Stimulated activated CD8-positive, alpha-beta memory T cell treated with anti-CD3 and anti-CD28 coated beads, Interleukin-4, amount 100 ng/mL, for 1 hour (primary cell): ENCODE data around the gene ZNF783.
"Not testable (repeated sequence)": the region's sequence is repeated elsewhere in the genome, so short reads cannot be mapped to it uniquely, and the experiment has no call there.

Source experiments
- DNase-seq, 2 donors: peaks; one replicate each; pipeline ENCODE4 v3.0.0-alpha.2; 2020; ENCODE audit warnings: low read depth in 2 of 2, low spot score in 1 of 2

The ZNF783 gene

GRCh38 chr7:149239345-149240143 lies 22.5 kb upstream of the ZNF783 start, which contains the start of gene ZNF212:
TSS of gene ZNF212 (plus strand) at chr7:149239651. CDS start at chr7:149239779, 128 bp downstream.
- DNase-seq = peak; percentile 66 to 77

DNA sequence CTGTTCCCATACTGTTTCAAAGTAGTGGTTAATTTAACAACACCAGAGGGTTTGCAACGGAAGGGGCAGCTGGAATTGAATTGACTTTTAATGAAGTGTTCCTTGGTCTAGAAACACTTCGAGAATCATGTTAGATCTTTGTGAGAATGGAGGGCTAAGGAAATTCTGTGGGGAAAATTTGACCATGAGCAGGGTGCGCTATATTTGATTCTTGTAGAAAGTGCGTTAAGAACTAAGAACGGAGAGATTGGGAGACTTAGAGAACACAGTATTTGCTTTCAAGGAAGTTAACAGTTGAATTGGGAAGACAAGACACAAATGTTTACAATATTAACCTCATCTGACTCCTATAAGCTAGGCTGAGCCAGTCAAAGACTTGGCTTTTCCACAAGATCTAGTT lies 21.4 kb upstream of the ZNF783 start:
- no peak for DNase-seq

- no peak for DNase-seq
These were observed 20.3 kb upstream of the ZNF783 start for GRCh38 chr7:149241696-149242095.

DNA sequence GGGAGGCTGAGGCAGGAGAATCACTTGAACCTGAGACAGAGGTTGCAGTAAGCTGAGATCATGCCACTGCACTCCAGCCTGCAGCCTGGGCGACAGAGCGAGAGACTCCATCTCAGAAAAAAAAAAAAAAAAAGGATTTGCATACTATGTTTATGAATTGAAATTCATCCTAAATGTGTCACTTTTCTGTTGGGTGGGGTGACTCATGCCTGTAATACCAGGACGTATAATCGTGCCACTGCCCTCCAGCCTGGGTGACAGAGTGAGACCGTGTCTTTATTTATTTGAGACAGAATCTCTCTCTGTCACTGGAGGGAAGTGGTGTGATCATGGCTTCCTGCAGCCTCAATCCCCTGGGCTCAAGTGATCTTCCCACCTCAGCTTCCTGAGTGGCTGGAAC lies 16.8 kb upstream of the ZNF783 start:
- no peak for DNase-seq

DNA sequence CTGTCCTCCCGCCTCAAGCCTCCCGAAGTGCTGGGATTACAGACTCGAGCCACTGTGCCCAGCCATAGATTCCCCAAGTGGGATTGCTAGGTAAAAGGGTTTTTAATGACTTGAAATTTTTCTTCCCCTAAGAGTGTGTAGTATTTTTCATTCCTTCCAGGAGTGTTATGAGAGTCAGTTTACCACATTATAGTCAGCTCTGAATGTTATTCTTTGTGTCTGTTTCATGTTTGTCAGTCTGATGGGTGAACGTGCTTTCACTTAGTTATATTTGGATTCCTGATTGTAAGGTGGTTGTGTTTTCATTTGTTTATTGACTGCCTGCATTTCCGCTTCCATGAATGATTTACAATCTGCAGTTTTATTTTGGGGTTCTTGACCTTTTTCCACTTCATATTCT lies 16.3 kb upstream of the ZNF783 start:
- no peak for DNase-seq

DNA sequence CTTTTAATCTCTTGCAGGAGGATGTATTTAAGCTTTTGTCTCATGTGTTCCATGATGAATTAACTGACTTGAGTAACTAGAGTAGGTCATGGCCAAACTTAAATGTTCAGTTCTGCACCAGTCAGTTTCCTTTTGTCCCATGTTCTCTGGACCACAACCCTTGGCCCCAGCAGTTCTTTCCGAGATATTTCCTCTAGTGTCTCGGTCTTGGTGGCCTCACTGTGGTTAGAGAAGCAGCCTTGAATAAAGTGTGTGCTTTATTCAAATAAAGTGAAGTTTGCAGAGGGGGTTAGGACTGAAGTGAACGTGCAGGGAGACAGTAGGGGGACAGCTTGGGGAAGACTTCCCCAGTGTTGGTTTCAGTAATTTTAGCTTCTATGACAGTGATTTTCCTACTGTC lies 13.2 kb upstream of the ZNF783 start:
- DNase-seq = no peak

GRCh38 chr7:149250151-149250550 lies 11.8 kb upstream of the ZNF783 start:
- DNase-seq = not testable (repeated sequence)

DNA sequence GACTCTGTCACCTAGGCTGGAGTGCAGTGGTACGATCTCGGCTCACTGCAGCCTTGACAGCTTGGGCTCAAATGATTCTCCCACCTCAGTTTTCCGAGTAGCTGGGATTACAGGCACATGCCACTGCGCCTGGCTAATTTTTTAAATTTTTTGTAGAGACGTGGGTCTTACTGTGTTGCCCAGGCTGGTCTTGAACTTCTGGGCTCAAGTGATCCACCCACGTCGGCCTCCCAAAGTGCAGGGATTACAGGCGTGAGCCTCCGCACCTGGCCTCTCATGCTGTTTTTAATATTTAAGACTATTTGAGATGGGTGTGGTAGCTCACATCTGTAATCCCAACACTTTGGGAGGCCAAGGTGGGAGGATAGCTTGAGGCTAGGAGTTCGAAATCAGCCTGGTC lies 10.5 kb upstream of the ZNF783 start:
- not testable (repeated sequence) for DNase-seq

DNA sequence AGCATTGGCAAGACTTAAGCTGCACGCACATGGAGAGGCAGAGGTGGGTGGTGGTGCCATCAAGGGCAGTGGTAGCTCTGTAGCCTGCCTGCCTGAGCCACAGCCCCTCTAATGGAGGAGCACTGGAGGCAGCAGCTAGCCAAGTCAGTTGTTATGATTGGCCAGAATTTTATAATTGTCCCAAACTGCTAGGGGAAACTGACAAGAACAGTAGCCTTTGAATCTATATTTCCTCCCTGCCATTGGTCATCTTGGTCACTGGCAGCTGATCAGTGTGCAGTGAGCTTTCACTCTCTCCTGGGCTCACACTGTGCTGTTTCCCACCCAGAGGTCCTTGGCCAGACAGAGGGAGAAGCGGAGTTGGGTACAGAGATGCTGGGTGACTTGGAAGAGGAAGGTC lies 9.6 kb upstream of the ZNF783 start:
- DNase-seq = no peak

DNA sequence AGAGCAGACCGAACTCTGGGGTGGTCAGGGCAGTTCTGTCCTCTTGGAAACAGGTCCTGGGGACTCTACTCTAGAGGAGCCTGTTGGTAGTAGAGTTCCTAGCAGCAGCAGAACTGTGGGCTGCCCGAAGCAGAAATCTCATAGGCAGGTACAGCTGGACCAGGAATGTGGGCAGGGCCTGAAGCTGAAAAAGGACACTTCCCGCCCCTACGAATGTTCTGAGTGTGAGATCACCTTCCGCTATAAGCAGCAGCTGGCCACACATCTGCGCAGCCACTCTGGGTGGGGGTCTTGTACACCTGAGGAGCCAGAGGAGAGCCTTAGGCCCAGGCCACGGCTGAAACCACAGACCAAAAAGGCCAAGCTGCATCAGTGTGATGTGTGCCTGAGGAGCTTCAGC lies 8.3 kb upstream of the ZNF783 start:
- no peak for DNase-seq

GRCh38 chr7:149254181-149254858 lies 7.7 kb upstream of the ZNF783 start:
- DNase-seq = no peak

DNA sequence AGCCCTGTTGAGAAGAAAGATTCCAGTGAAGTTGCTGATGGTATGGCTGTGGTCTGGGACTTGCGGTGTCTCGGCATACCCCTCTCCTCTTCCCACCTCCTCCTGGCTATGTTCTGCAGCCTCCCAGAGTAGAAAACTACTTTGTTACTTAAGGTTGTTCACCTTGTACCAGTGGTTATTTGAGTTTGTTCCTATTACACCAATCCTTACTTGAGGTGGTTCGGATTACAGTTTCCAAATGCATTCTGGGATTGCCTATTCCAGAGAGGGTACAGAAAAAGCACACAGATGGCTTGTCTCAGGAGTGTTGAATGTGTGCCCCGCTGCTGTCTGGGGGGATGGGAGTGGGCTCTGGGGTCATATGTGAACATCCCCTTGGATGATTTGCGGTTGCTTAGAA lies 6.8 kb upstream of the ZNF783 start:
- no peak for DNase-seq

- DNase-seq = no peak
These were observed 5.4 kb upstream of the ZNF783 start for GRCh38 chr7:149256568-149256967.

DNA sequence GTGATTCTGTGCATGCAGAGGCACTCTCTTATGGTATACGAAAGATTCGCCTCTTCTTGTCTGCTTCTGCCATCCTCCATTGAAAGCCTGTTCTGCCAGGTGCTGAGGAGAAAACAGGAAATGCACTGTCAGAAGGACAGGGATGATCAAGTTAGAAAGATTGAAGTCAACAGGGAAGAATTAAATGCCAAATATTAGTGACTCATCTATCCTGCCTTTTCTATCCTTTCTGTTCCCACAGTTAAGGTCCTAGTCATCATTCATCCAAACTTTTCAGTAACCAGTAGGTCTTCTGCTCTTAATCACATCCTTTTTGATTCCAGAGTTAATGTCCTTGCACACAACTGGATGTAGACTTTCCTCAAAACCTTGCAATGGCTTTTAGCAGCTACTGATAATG lies 4.8 kb upstream of the ZNF783 start:
- DNase-seq = no peak

DNA sequence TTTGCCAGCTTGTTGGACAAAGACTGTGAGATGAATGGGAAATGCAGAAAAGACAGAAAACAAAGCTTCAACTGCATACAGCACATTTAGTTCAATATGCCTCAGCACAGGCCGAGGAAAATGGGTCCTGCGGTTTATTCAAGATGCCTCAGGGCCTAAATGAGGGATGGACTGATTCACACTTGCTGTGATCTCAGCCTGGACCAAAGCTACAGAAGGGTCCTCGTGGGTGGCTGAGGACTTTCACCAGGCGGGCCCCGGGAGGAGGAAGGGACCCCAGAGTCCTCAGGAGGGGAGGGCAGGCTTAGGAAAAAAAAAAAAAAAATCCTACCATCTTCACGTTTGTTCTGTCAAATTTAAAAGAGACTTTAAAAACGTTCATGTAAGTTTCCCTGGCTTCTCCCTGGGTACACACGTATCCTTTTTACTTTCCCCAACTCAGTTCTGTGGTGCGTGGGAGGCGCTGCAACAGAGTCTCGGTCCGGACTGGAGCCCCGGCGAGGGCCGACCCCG lies 624 bp upstream of the ZNF783 start:
- no peak for DNase-seq

- no peak for DNase-seq
These were observed 4.5 kb downstream of the ZNF783 start for GRCh38 chr7:149266451-149266850.

DNA sequence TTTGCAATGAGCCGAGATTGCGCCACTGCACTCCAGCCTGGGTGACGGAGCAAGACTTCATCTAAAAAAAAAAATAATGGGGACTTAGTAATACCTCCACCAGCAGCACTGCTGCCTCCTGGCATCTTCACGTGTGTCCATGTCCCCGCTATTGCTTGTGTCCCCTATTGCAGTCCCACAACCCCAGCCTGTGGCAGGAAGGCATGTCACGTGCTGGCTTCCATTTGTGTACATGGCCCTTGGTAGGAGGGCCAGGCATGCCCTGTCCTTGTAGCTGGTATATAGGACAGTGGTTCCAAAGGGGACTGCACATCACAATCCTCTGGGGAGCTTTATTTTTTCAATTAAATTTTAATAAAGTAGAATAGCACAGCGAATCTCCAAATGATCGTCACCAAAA lies 5.7 kb downstream of the ZNF783 start:
- no peak for DNase-seq

DNA sequence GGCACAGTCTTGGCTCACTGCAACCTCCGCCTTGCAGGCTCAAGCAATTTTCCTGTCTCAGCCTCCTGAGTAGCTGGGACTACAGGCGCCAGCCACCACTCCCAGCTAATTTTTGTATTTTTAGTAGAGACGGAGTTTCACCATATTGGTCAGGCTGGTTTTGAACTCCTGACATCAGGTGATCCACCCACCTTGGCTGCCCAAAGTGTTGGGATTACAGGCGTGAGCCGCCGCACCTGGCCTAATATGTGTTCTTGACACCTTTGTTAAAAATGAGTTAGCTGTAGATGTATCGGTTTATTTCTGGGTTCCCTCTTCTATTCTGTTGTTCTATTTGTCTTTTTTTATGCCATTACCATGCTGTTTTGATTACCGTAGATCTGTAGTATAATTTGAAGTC lies 12.4 kb downstream of the ZNF783 start:
- not testable (repeated sequence) for DNase-seq

DNA sequence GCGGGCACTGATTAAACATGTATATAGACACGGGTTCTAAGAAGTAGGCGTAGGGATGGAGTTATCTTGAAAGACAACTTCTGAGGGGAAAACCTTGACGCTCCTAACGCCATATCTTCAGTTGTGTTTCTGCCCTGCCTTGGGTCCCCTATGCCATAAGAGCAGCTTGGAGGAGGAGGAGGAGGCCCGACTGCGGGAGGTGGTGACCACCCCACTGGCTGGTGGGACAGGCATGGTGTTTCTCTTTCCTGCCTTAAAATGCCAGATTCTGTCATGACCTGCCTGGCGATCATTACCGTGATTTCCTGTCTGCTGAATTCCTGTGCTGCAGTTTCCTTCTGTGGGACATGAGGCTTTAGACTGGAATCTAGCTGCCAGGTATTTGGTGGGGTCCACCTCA lies 15.9 kb downstream of the ZNF783 start:
- no peak for DNase-seq

DNA sequence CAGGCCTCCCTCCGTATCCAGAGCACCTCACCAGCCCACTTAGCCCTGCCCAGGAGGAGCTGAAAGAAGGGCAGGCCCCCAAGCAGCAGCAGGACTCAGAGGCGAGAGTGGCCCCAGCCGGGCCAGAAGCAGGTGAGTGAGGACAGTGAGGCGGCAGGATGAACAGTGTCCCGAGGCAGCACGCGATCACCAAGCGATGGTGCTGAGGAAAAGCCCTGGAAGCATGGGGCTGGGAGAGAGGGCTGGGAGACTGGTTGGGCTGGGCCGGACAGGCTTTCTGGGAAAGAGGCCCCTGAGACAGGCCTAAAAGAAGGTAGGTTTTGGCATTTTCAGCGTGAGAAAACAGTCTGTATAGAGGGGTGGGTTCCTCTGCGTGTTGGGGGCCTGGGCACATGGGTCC lies 16.4 kb downstream of the ZNF783 start:
- no peak for DNase-seq

- DNase-seq = no peak
These were observed 17.2 kb downstream of the ZNF783 start for GRCh38 chr7:149279111-149279743.

- no peak for DNase-seq
These were observed 18.2 kb downstream of the ZNF783 start for GRCh38 chr7:149280151-149280550.
